B cell (primary cell): ENCODE data around the gene CD33. TPM values are rescaled to one million over a fixed set of nuclear protein-coding genes. Genes with fewer than 3 reads are reported as not detected.

Experiments used
- ATAC-seq: fragments of 200-7000 bp; cut with Tn5 transposase; one replicate; pipeline ENCODE4 v1.10.0; 2021; ENCODE audit warnings: low read depth, mild to moderate bottlenecking, moderate number of reproducible peaks, moderate library complexity
- CTCF ChIA-PET: fragments of 350-600 bp; sonication (Branson Sonifier 250); formaldehyde crosslinking; loops from one replicate; lab custom pipeline; 2021; ENCODE audit warnings: antibody characterized with exemption, inconsistent platforms; lab: Charles Lee
- POLR2A ChIA-PET: fragments of 350-600 bp; sonication (Branson Sonifier 250); formaldehyde crosslinking; loops from one replicate; lab custom pipeline; 2021; ENCODE audit warnings: antibody characterized with exemption; lab: Charles Lee
- DNase-seq: peaks from one replicate; pipeline ENCODE4 v3.0.0; 2013
- H2AFZ ChIP-seq: 2 replicates; pipeline ENCODE4 v1.6.1; 2012; ENCODE audit warnings: mild to moderate bottlenecking, low read depth, low read length; ENCODE audit not compliant: insufficient read depth, poor library complexity, severe bottlenecking
- H3K27ac ChIP-seq, 2 donors: 1 replicate in 1 of 2; 2 replicates in 1 of 2; pipeline ENCODE4 v1.5.1; 2012 to 2013; ENCODE audit warnings: low read length in 2 of 2, mild to moderate bottlenecking in 2 of 2, moderate library complexity in 1 of 2
- H3K27me3 ChIP-seq, 4 experiments: fragments of 200-600 bp in 1 of 4; sonication (generic) in 1 of 4; replicated peaks in 1 of 4; 1 replicate in 2 of 4; 2 replicates in 2 of 4; pipeline versions ENCODE4 v1.6.1 to v1.7.0; 2013 to 2016; ENCODE audit warnings: low read length in 3 of 4, mild to moderate bottlenecking in 2 of 4, mixed read lengths in 1 of 4, moderate library complexity in 1 of 4; ENCODE audit not compliant: insufficient read depth in 4 of 4, control insufficient read depth in 3 of 4; ENCODE audit errors: control extremely low read depth in 1 of 4
- H3K36me3 ChIP-seq, 2 experiments: replicated peaks in 1 of 2; 1 replicate in 1 of 2; 2 replicates in 1 of 2; pipeline versions ENCODE4 v1.6.1 to v1.7.1; 2013; ENCODE audit warnings: low read length in 1 of 2; ENCODE audit not compliant: insufficient read depth in 2 of 2, control insufficient read depth in 1 of 2; ENCODE audit errors: control extremely low read depth in 1 of 2, extremely low read depth in 1 of 2
- H3K4me1 ChIP-seq, 2 donors: fragments of 200-600 bp in 1 of 2; sonication (generic) in 1 of 2; 1 replicate in 1 of 2; 2 replicates in 1 of 2; pipeline versions ENCODE4 v1.5.1 to v1.6.1; 2013 to 2017; ENCODE audit warnings: low read length in 2 of 2; ENCODE audit not compliant: control insufficient read depth in 2 of 2, insufficient read depth in 2 of 2
- H3K4me2 ChIP-seq: replicated peaks from 2 replicates; pipeline ENCODE3; 2012; ENCODE audit warnings: mild to moderate bottlenecking, low read depth, low read length; ENCODE audit not compliant: poor library complexity, severe bottlenecking
- H3K4me3 ChIP-seq, 5 experiments: fragments of 200-600 bp in 1 of 5; sonication (generic) in 1 of 5; 1 replicate in 3 of 5; 2 replicates in 2 of 5; pipeline versions ENCODE4 v1.5.1 to v1.7.0; 2011 to 2016; ENCODE audit warnings: low read length in 4 of 5, mild to moderate bottlenecking in 4 of 5, low read depth in 2 of 5, control low read depth in 1 of 5, moderate library complexity in 1 of 5; ENCODE audit not compliant: insufficient read depth in 1 of 5; ENCODE audit errors: control extremely low read depth in 1 of 5, extremely low read depth in 1 of 5
- H3K79me2 ChIP-seq: fragments of 200-600 bp; sonication (generic); one replicate; pipeline ENCODE4 v1.6.0; 2016; ENCODE audit warnings: low read length; ENCODE audit not compliant: control insufficient read depth, insufficient read depth
- H3K9ac ChIP-seq: fragments of 200-600 bp; sonication (generic); 2 replicates; pipeline ENCODE4 v1.6.1; 2017; ENCODE audit warnings: mild to moderate bottlenecking, low read length, moderate library complexity
- H3K9me3 ChIP-seq, 3 donors: one replicate each; pipeline versions ENCODE4 v1.6.1 to v1.7.1; 2013; ENCODE audit warnings: low read length in 2 of 3; ENCODE audit not compliant: control insufficient read depth in 2 of 3, insufficient read depth in 1 of 3; ENCODE audit errors: control extremely low read depth in 1 of 3
- H4K20me1 ChIP-seq: 2 replicates; pipeline ENCODE4 v1.6.0; 2012; ENCODE audit warnings: mild to moderate bottlenecking, low read length; ENCODE audit not compliant: insufficient read depth, control insufficient read depth, poor library complexity, severe bottlenecking
- H3K27ac Mint-ChIP-seq: one replicate; pipeline ENCODE4 v1.8.0; 2021; ENCODE audit warnings: mixed read lengths
- H3K27me3 Mint-ChIP-seq: one replicate; pipeline ENCODE4 v1.8.0; 2021; ENCODE audit warnings: mixed read lengths
- H3K4me1 Mint-ChIP-seq: one replicate; pipeline ENCODE4 v1.8.0; 2021; ENCODE audit warnings: mixed read lengths
- H3K4me3 Mint-ChIP-seq: one replicate; pipeline ENCODE4 v1.8.0; 2021; ENCODE audit warnings: mixed read lengths
- H3K9me3 Mint-ChIP-seq: one replicate; pipeline ENCODE4 v1.8.0; 2022; ENCODE audit warnings: mixed read lengths; ENCODE audit not compliant: insufficient read depth
- CTCF ChIP-seq: fragments of 200-600 bp; IDR thresholded peaks from one replicate; pipeline ENCODE4 v1.8.0; 2022; ENCODE audit warnings: antibody characterized with exemption, mild to moderate bottlenecking
- EZH2 ChIP-seq: IDR thresholded peaks from 2 replicates; pipeline ENCODE4 v1.6.1; 2012; ENCODE audit warnings: borderline replicate concordance, low read depth, mild to moderate bottlenecking, moderate library complexity, low read length; ENCODE audit not compliant: insufficient read depth, poor library complexity, severe bottlenecking
- WGBS: methylation state at CpG from one replicate; pipeline ENCODE4 v1.1.5; 2013; ENCODE audit warnings: missing lambda C conversion rate; ENCODE audit not compliant: insufficient coverage; 5-methylcytosine and 5-hydroxymethylcytosine counted together
- intact Hi-C: fragments of 100-400 bp; cut with micrococcal nuclease; formaldehyde crosslinking; loops from one replicate; pipeline ENCODE4 v1.10.0; 2022
- polyA plus RNA-seq: library from polyadenylated mRNA; depleted of rRNA; stranded (reverse); fragments of >200 nt; gene quantifications from 2 replicates; pipeline ENCODE4 v1.2.3, GENCODE V29; 2012
- total RNA-seq, 2 donors: library from RNA; stranded (reverse); fragments of 120-200 nt in 1 of 2; gene quantifications; 1 replicate in 1 of 2; 2 replicates in 1 of 2; pipeline versions ENCODE4 v1.2.3 to v1.2.4, GENCODE V29; 2013 to 2022

The CD33 gene
- total and polyA plus RNA-seq, 2 donors (not counting 1 experiment from before 2014, with no cell fraction given): 1.3 TPM; not detected in 1

GRCh38 chr19:51240866-51241265 lies 16.0 kb downstream of the CD33 start:
- H3K4me2 ChIP-seq: no peak overlapping the region
- intact Hi-C loops: no loop called here
- ChIA-PET CTCF (no interaction called here), POLR2A (no interaction called here)
- no peaks in the 10 kb centered on the region for H3K9me3 ChIP-seq
- H3K27ac Mint-ChIP-seq: no peak overlapping the region
- no peaks in the 10 kb centered on the region for H3K79me2 ChIP-seq
- no peaks in the 10 kb centered on the region for H3K36me3 ChIP-seq
- H3K4me1 Mint-ChIP-seq: no peaks in the 10 kb centered on the region
- H2AFZ ChIP-seq: no peak overlapping the region
- DNase-seq (no peak), ATAC-seq (no peak)
- no peak for TF ChIP-seq EZH2
- no peak for TF ChIP-seq CTCF
- no CpG with 5 or more reads among the region's 7 CpGs for WGBS
- H3K9ac ChIP-seq: no peak overlapping the region
- H3K4me3 ChIP-seq: no peak overlapping the region
- no peak overlapping the region for H3K4me3 Mint-ChIP-seq
- H3K4me1 ChIP-seq: no peaks in the 10 kb centered on the region
- H3K27me3 Mint-ChIP-seq: peaks cover 22% of the 10 kb centered on the region
- H4K20me1 ChIP-seq: no peaks in the 10 kb centered on the region
- no peaks in the 10 kb centered on the region for H3K27me3 ChIP-seq
- H3K27ac ChIP-seq: no peak overlapping the region
- no peaks in the 10 kb centered on the region for H3K9me3 Mint-ChIP-seq

- H3K9ac ChIP-seq: no peak overlapping the region
- no peaks in the 10 kb centered on the region for H3K9me3 ChIP-seq
- no peaks in the 10 kb centered on the region for H4K20me1 ChIP-seq
- H3K27ac ChIP-seq: no peak overlapping the region
- DNase-seq (no peak), ATAC-seq (no peak)
- WGBS: 74% methylated on average over 5 of the region's 8 CpGs
- Mint-ChIP-seq H3K4me1 (no peaks in the 10 kb centered on the region), H3K27ac (no peak overlapping the region), H3K4me3 (no peak overlapping the region), H3K9me3 (no peaks in the 10 kb centered on the region), H3K27me3 (peaks cover 28% of the 10 kb centered on the region)
- TF ChIP-seq EZH2 (no peak), CTCF (no peak)
- H3K79me2 ChIP-seq: no peaks in the 10 kb centered on the region
- ChIA-PET POLR2A (no interaction called here), CTCF (no interaction called here)
- no peaks in the 10 kb centered on the region for H3K36me3 ChIP-seq
- intact Hi-C loops: no loop called here
- H3K4me3 ChIP-seq: no peak overlapping the region
- no peak overlapping the region for H2AFZ ChIP-seq
- H3K4me2 ChIP-seq: no peak overlapping the region
- H3K4me1 ChIP-seq: no peaks in the 10 kb centered on the region
- peaks cover 0 to 5% (median 1%) of the 10 kb centered on the region in 4 experiments for H3K27me3 ChIP-seq
These were observed 18.2 kb downstream of the CD33 start for GRCh38 chr19:51242881-51243630.
